H1 (cell line): ENCODE data around the gene CDC42SE1. TPM values are rescaled to one million over a fixed set of nuclear protein-coding genes. Genes with fewer than 3 reads are reported as not detected.

ENCODE experiments used
- polyA plus RNA-seq, 7 experiments: library from polyadenylated mRNA; depleted of rRNA in 3 of 7; stranded (reverse) in 5 of 7; unstranded in 2 of 7; fragments of >200 nt in 5 of 7; fragments of 200-250 nt in 2 of 7; gene quantifications; 1 replicate in 5 of 7; 2 replicates in 1 of 7; 4 replicates in 1 of 7; pipeline versions ENCODE4 v1.2.1 to v1.2.3, GENCODE V29; 2011 to 2013; ENCODE audit warnings: missing spikeins in 2 of 7, mixed read lengths in 2 of 7
- total RNA-seq: library from RNA; stranded (reverse); fragmentation: NEBNext Ultra II Directional; extraction: Animal tissue kit (Norgen Biotek cat#: 25700); gene quantifications from 2 replicates; pipeline ENCODE4 v1.2.1, GENCODE V29; 2021
- TF ChIP-seq, protein P1 (sequence below): fragments of 300-600 bp; sonication (generic); IDR thresholded peaks from 2 replicates; pipeline ENCODE4 v1.7.1; 2012; ENCODE audit warnings: low read length, moderate library complexity, mild to moderate bottlenecking, inconsistent platforms; ENCODE audit not compliant: insufficient replicate concordance

Gene CDC42SE1
- total and polyA plus RNA-seq, 2 of the 8 experiments (the other 6 are each of a cell fraction or from before 2014, with no cell fraction given): 30.5 to 74.1 TPM

GRCh38 chr1:151059109-151060006 lies at the start of gene CDC42SE1 (continued):
- TF ChIP-seq, protein P1, sequence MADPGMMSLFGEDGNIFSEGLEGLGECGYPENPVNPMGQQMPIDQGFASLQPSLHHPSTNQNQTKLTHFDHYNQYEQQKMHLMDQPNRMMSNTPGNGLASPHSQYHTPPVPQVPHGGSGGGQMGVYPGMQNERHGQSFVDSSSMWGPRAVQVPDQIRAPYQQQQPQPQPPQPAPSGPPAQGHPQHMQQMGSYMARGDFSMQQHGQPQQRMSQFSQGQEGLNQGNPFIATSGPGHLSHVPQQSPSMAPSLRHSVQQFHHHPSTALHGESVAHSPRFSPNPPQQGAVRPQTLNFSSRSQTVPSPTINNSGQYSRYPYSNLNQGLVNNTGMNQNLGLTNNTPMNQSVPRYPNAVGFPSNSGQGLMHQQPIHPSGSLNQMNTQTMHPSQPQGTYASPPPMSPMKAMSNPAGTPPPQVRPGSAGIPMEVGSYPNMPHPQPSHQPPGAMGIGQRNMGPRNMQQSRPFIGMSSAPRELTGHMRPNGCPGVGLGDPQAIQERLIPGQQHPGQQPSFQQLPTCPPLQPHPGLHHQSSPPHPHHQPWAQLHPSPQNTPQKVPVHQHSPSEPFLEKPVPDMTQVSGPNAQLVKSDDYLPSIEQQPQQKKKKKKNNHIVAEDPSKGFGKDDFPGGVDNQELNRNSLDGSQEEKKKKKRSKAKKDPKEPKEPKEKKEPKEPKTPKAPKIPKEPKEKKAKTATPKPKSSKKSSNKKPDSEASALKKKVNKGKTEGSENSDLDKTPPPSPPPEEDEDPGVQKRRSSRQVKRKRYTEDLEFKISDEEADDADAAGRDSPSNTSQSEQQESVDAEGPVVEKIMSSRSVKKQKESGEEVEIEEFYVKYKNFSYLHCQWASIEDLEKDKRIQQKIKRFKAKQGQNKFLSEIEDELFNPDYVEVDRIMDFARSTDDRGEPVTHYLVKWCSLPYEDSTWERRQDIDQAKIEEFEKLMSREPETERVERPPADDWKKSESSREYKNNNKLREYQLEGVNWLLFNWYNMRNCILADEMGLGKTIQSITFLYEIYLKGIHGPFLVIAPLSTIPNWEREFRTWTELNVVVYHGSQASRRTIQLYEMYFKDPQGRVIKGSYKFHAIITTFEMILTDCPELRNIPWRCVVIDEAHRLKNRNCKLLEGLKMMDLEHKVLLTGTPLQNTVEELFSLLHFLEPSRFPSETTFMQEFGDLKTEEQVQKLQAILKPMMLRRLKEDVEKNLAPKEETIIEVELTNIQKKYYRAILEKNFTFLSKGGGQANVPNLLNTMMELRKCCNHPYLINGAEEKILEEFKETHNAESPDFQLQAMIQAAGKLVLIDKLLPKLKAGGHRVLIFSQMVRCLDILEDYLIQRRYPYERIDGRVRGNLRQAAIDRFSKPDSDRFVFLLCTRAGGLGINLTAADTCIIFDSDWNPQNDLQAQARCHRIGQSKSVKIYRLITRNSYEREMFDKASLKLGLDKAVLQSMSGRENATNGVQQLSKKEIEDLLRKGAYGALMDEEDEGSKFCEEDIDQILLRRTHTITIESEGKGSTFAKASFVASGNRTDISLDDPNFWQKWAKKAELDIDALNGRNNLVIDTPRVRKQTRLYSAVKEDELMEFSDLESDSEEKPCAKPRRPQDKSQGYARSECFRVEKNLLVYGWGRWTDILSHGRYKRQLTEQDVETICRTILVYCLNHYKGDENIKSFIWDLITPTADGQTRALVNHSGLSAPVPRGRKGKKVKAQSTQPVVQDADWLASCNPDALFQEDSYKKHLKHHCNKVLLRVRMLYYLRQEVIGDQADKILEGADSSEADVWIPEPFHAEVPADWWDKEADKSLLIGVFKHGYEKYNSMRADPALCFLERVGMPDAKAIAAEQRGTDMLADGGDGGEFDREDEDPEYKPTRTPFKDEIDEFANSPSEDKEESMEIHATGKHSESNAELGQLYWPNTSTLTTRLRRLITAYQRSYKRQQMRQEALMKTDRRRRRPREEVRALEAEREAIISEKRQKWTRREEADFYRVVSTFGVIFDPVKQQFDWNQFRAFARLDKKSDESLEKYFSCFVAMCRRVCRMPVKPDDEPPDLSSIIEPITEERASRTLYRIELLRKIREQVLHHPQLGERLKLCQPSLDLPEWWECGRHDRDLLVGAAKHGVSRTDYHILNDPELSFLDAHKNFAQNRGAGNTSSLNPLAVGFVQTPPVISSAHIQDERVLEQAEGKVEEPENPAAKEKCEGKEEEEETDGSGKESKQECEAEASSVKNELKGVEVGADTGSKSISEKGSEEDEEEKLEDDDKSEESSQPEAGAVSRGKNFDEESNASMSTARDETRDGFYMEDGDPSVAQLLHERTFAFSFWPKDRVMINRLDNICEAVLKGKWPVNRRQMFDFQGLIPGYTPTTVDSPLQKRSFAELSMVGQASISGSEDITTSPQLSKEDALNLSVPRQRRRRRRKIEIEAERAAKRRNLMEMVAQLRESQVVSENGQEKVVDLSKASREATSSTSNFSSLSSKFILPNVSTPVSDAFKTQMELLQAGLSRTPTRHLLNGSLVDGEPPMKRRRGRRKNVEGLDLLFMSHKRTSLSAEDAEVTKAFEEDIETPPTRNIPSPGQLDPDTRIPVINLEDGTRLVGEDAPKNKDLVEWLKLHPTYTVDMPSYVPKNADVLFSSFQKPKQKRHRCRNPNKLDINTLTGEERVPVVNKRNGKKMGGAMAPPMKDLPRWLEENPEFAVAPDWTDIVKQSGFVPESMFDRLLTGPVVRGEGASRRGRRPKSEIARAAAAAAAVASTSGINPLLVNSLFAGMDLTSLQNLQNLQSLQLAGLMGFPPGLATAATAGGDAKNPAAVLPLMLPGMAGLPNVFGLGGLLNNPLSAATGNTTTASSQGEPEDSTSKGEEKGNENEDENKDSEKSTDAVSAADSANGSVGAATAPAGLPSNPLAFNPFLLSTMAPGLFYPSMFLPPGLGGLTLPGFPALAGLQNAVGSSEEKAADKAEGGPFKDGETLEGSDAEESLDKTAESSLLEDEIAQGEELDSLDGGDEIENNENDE: no peak
- TF ChIP-seq, all 59 proteins: peak for 18
